Esophagus muscularis mucosa (tissue), 4 donors: Measurements from ENCODE around the gene CTBP1. TPM values are rescaled to one million over a fixed set of nuclear protein-coding genes. Genes with fewer than 3 reads are reported as not detected.

Experiments
- DNase-seq: peaks from one replicate; pipeline ENCODE4 v3.0.0-alpha.2; 2017; ENCODE audit errors: extremely low spot score
- H3K27ac ChIP-seq, 4 donors: fragments of 200-600 bp; sonication (generic); replicated peaks in 1 of 4; 1 replicate in 3 of 4; 2 replicates in 1 of 4; pipeline ENCODE4 v1.5.1; 2016 to 2019; ENCODE audit warnings: mild to moderate bottlenecking in 1 of 4
- H3K27me3 ChIP-seq, 4 donors: fragments of 200-600 bp; sonication (generic); one replicate each; pipeline versions ENCODE4 v1.5.1 to v1.6.0; 2016 to 2019
- H3K36me3 ChIP-seq, 4 donors: fragments of 200-600 bp; sonication (generic); one replicate each; pipeline ENCODE4 v1.5.1; 2016 to 2019
- H3K4me1 ChIP-seq, 4 donors: fragments of 200-600 bp; sonication (generic); one replicate each; pipeline ENCODE4 v1.5.1; 2016 to 2019
- H3K4me3 ChIP-seq, 4 donors: fragments of 200-600 bp; sonication (generic); 1 replicate in 2 of 4; 2 replicates in 2 of 4; pipeline ENCODE4 v1.5.1; 2016 to 2019; ENCODE audit warnings: mild to moderate bottlenecking in 4 of 4, moderate library complexity in 1 of 4
- H3K9me3 ChIP-seq, 4 donors: fragments of 200-600 bp; sonication (generic); 1 replicate in 3 of 4; 2 replicates in 1 of 4; pipeline ENCODE4 v1.5.1; 2016 to 2019
- EP300 ChIP-seq: sonication (generic); formaldehyde crosslinking; IDR thresholded peaks from one replicate; pipeline ENCODE4 v1.6.1; 2017; ENCODE audit warnings: antibody characterized with exemption
- POLR2A ChIP-seq: fragments of 450-650 bp; IDR thresholded peaks from one replicate; pipeline ENCODE4 v1.6.1; 2017; ENCODE audit warnings: antibody characterized with exemption, moderate library complexity, mild to moderate bottlenecking, low read depth
- POLR2AphosphoS5 ChIP-seq, 2 donors: sonication (generic); formaldehyde crosslinking; IDR thresholded peaks; one replicate each; pipeline ENCODE4 v1.6.1; 2017; ENCODE audit warnings: antibody characterized with exemption in 2 of 2
- WGBS: methylation state at CpG from one replicate; pipeline ENCODE4 v1.1.5; 2018; 5-methylcytosine and 5-hydroxymethylcytosine counted together
- intact Hi-C: fragments of 100-400 bp; cut with DNase I; formaldehyde crosslinking; loops from one replicate; pipeline ENCODE4 v1.15.1; 2023
- total RNA-seq, 4 donors: library from RNA; depleted of rRNA; stranded (reverse); fragments of >200 nt; gene quantifications; one replicate each; pipeline versions ENCODE4 v1.1.0 to v1.2.1, GENCODE V29; 2016
- TF ChIP-seq, protein P1 (sequence below), 3 experiments: fragments of 200-600 bp in 2 of 3; fragments of 450-650 bp in 1 of 3; sonication (generic) in 2 of 3; IDR thresholded peaks; one replicate each; pipeline ENCODE4 v1.5.1; 2017 to 2019; ENCODE audit warnings: antibody characterized with exemption in 3 of 3, mild to moderate bottlenecking in 2 of 3, moderate library complexity in 1 of 3

Gene CTBP1
- total RNA-seq, 4 donors from 2014 or later: 110 to 245 (median 172) TPM

DNA sequence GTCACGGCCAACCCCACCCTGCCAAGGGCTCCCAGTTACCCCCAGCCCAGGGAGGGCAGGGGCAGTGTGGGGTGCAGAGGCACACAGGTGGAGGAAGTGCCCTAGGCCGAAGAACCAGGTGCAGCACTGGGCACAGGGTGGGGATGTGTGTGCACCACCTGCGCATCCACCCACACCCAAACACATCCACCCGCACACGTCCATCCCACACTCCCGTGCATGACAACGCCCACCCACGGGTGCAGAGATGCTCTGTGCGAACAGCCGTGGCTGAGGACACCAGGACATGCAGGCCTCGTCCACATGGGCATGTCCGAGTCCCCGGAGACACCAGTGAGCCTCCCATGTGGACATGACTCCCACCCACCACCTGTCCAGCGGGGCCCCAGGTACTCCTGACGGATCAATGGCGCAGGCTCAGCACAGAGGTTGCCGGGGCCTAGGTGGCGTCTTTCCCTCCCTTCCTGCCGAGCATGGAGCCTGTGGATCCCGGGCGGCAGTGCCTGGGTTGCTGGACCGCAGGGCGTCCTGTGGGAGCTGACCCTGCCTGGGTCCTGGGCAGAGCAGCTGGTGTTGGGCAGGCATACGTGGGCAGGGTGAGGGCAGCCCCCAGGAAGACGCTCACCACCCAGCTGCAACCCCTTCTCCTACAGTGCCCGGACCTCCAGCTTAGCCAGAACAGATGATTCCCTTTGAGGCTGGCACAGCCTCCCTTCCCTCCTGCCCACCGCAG is 19.6 kb downstream of the CTBP1 start:
- H3K4me3 ChIP-seq: no peak overlapping the region
- H3K9me3 ChIP-seq: no peaks in the 10 kb centered on the region
- peaks cover 52 to 99% (median 98%) of the 10 kb centered on the region in 4 donors for H3K36me3 ChIP-seq
- DNase-seq: no peak
- no peaks in the 10 kb centered on the region for H3K27me3 ChIP-seq
- no peak overlapping the region for H3K27ac ChIP-seq
- WGBS: 89% methylated on average over 12 of the region's 27 CpGs
- peaks cover 27 to 37% (median 32%) of the 10 kb centered on the region in 4 donors for H3K4me1 ChIP-seq
- TF ChIP-seq POLR2AphosphoS5 (IDR thresholded peaks at IDR 0.05) (no peak), POLR2A (no peak), EP300 (no peak)
- TF ChIP-seq, protein P1, sequence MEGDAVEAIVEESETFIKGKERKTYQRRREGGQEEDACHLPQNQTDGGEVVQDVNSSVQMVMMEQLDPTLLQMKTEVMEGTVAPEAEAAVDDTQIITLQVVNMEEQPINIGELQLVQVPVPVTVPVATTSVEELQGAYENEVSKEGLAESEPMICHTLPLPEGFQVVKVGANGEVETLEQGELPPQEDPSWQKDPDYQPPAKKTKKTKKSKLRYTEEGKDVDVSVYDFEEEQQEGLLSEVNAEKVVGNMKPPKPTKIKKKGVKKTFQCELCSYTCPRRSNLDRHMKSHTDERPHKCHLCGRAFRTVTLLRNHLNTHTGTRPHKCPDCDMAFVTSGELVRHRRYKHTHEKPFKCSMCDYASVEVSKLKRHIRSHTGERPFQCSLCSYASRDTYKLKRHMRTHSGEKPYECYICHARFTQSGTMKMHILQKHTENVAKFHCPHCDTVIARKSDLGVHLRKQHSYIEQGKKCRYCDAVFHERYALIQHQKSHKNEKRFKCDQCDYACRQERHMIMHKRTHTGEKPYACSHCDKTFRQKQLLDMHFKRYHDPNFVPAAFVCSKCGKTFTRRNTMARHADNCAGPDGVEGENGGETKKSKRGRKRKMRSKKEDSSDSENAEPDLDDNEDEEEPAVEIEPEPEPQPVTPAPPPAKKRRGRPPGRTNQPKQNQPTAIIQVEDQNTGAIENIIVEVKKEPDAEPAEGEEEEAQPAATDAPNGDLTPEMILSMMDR (IDR thresholded peaks at IDR 0.05): no peak
- intact Hi-C loops: no loop called here

DNA sequence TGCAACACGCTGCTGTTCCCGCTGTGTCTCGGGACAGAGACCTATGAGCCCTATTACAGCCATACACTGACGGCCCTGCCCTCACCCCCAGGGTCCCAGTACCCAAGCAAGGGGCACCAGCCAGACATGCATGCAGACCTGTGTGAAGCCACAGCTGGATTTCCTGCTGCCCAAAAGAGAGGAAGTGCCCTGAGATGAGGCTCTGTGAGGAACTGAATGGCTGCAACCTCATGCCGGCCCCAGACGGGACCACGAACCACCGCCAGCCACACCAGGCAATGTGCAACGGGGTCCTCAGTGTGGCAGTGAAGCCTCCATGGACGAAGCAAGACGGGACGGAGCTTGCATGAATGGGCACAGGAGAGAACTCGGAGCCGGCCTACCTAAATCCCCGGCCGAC is 21.1 kb downstream of the CTBP1 start:
- Histone ChIP-seq H3K4me1 (peaks cover 13 to 22% (median 17%) of the 10 kb centered on the region in 4 donors), H3K27ac (no peak overlapping the region), H3K4me3 (no peak overlapping the region), H3K27me3 (no peaks in the 10 kb centered on the region), H3K36me3 (peaks cover 61 to 99% (median 98%) of the 10 kb centered on the region in 4 donors), H3K9me3 (no peaks in the 10 kb centered on the region)
- WGBS: 84% methylated on average over 13 of the region's 16 CpGs
- TF ChIP-seq, protein P1 (IDR thresholded peaks at IDR 0.05): no peak
- TF ChIP-seq POLR2A: no peak
- no peak for TF ChIP-seq POLR2AphosphoS5 (IDR thresholded peaks at IDR 0.05)
- no peak for TF ChIP-seq EP300
- intact Hi-C loops: no loop called here
- DNase-seq: no peak

DNA sequence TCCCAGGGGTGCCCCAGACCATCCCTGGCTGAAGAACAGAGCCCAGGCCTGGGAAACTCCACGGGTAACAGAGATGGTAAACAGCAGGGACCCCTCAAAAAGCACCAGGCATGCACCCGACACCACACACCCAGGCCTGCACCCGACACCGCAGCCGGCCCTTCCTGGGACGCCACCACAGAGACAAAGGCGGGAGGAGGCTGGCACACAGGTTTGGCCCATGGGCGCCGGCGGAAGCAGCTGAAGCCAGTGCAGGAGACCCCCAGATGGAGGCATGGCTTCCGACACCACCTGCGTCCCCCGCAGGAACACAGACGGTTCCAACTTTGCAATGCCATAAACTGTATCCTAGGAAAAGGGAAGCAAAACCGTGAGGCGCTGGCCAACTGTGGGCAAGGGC is 22.3 kb downstream of the CTBP1 start:
- Histone ChIP-seq H3K27me3 (no peaks in the 10 kb centered on the region), H3K36me3 (peaks cover 61 to 100% (median 98%) of the 10 kb centered on the region in 4 donors), H3K27ac (no peak overlapping the region), H3K9me3 (no peaks in the 10 kb centered on the region), H3K4me1 (peaks cover 13 to 16% (median 14%) of the 10 kb centered on the region in 4 donors), H3K4me3 (no peak overlapping the region)
- intact Hi-C loops: no loop called here
- no peak for DNase-seq
- WGBS: 87% methylated on average over 15 of the region's 16 CpGs
- TF ChIP-seq POLR2A (no peak), EP300 (no peak), POLR2AphosphoS5 (IDR thresholded peaks at IDR 0.05) (no peak)
- TF ChIP-seq, protein P1 (IDR thresholded peaks at IDR 0.05): no peak

GRCh38 chr4:1226144-1226481 is 22.8 kb downstream of the CTBP1 start:
- Histone ChIP-seq H3K4me1 (peaks cover 13 to 15% (median 13%) of the 10 kb centered on the region in 4 donors), H3K27me3 (no peaks in the 10 kb centered on the region), H3K4me3 (no peak overlapping the region), H3K9me3 (no peaks in the 10 kb centered on the region), H3K36me3 (peaks cover 61 to 100% (median 98%) of the 10 kb centered on the region in 4 donors), H3K27ac (no peak overlapping the region)
- WGBS: 78% methylated on average over 9 of the region's 15 CpGs
- no peak for DNase-seq
- no peak for TF ChIP-seq POLR2A
- TF ChIP-seq, protein P1 (IDR thresholded peaks at IDR 0.05): no peak
- no peak for TF ChIP-seq EP300
- peak in 1 of 2 donors; percentile 27 for TF ChIP-seq POLR2AphosphoS5 (IDR thresholded peaks at IDR 0.05)
- intact Hi-C loops: no loop called here
